Neural progenitor cell (in vitro differentiated cells): ENCODE measurements around the gene ADGRE2. TPM values are rescaled to one million over a fixed set of nuclear protein-coding genes. Genes with fewer than 3 reads are reported as not detected.
"Not testable (repeated sequence)": the region's sequence is repeated elsewhere in the genome, so short reads cannot be mapped to it uniquely, and the experiment has no call there.

Experiments used
- DNase-seq: peaks from one replicate; pipeline ENCODE4 v3.0.0-alpha.2; 2016; ENCODE audit warnings: low spot score
- H2AFZ ChIP-seq: fragments of 200-600 bp; sonication (generic); replicated peaks from 2 replicates; pipeline ENCODE4 v1.6.1; 2016; ENCODE audit warnings: antibody characterized with exemption
- H3F3A ChIP-seq: fragments of 200-600 bp; sonication (generic); 2 replicates; pipeline ENCODE4 v1.6.1; 2016; ENCODE audit warnings: antibody characterized with exemption, low read depth
- H3K27ac ChIP-seq: fragments of 200-600 bp; sonication (generic); 2 replicates; pipeline ENCODE4 v1.5.1; 2016; ENCODE audit warnings: mild to moderate bottlenecking
- H3K27me3 ChIP-seq: fragments of 200-600 bp; sonication (generic); 2 replicates; pipeline ENCODE4 v1.6.1; 2016; ENCODE audit warnings: mild to moderate bottlenecking, moderate library complexity
- H3K36me3 ChIP-seq: fragments of 200-600 bp; sonication (generic); 2 replicates; pipeline ENCODE4 v1.5.1; 2016
- H3K4me1 ChIP-seq: fragments of 200-600 bp; sonication (generic); 2 replicates; pipeline ENCODE4 v1.6.1; 2016; ENCODE audit warnings: mixed run types
- H3K4me2 ChIP-seq: fragments of 200-600 bp; sonication (generic); 2 replicates; pipeline ENCODE4 v1.6.1; 2016
- H3K4me3 ChIP-seq: fragments of 200-600 bp; sonication (generic); 2 replicates; pipeline ENCODE4 v1.5.1; 2016
- H3K79me2 ChIP-seq: fragments of 200-600 bp; sonication (generic); 2 replicates; pipeline ENCODE4 v1.6.1; 2016; ENCODE audit warnings: low read depth
- H3K9ac ChIP-seq: fragments of 200-600 bp; sonication (generic); 2 replicates; pipeline ENCODE4 v1.6.1; 2016
- H3K9me3 ChIP-seq: fragments of 200-600 bp; sonication (generic); 2 replicates; pipeline ENCODE4 v1.5.1; 2016; ENCODE audit warnings: low read depth
- H4K20me1 ChIP-seq: fragments of 200-600 bp; sonication (generic); 2 replicates; pipeline ENCODE4 v1.6.1; 2016; ENCODE audit warnings: low read depth
- H3K27ac Mint-ChIP-seq: 3 replicates; pipeline ENCODE4 v1.8.0; 2021; ENCODE audit warnings: mixed read lengths
- H3K27me3 Mint-ChIP-seq: 2 replicates; pipeline ENCODE4 v1.8.0; 2022; ENCODE audit warnings: low read depth, mild to moderate bottlenecking, inconsistent platforms, moderate library complexity, mixed read lengths; ENCODE audit not compliant: insufficient read depth
- H3K36me3 Mint-ChIP-seq: 3 replicates; pipeline ENCODE4 v1.8.0; 2021; ENCODE audit warnings: mixed read lengths
- H3K4me1 Mint-ChIP-seq: 3 replicates; pipeline ENCODE4 v1.8.0; 2021; ENCODE audit warnings: mixed read lengths
- H3K4me3 Mint-ChIP-seq: 3 replicates; pipeline ENCODE4 v1.8.0; 2021; ENCODE audit warnings: mild to moderate bottlenecking, moderate library complexity, mixed read lengths
- H3K9me3 Mint-ChIP-seq: 3 replicates; pipeline ENCODE4 v1.8.0; 2020; ENCODE audit warnings: mixed read lengths
- EZH2 ChIP-seq: fragments of 200-600 bp; sonication (generic); IDR thresholded peaks from 2 replicates; pipeline ENCODE4 v1.6.1; 2017; ENCODE audit warnings: antibody characterized with exemption, mild to moderate bottlenecking, moderate library complexity
- EZH2phosphoT487 ChIP-seq: fragments of 200-600 bp; sonication (generic); IDR thresholded peaks from 2 replicates; pipeline ENCODE4 v1.6.1; 2017; ENCODE audit warnings: antibody characterized with exemption
- total RNA-seq: library from RNA; depleted of rRNA; stranded (reverse); fragments of >200 nt; gene quantifications from 2 replicates; pipeline ENCODE4 v1.2.3, GENCODE V29; 2015; ENCODE audit warnings: low replicate concordance
- TF ChIP-seq, protein P1 (sequence below): fragments of 200-600 bp; sonication (generic); IDR thresholded peaks from 2 replicates; pipeline ENCODE4 v1.5.1; 2017; ENCODE audit warnings: antibody characterized with exemption, mild to moderate bottlenecking

The ADGRE2 gene
- total RNA-seq, 1 donor from 2014 or later, result 0.28 TPM

DNA sequence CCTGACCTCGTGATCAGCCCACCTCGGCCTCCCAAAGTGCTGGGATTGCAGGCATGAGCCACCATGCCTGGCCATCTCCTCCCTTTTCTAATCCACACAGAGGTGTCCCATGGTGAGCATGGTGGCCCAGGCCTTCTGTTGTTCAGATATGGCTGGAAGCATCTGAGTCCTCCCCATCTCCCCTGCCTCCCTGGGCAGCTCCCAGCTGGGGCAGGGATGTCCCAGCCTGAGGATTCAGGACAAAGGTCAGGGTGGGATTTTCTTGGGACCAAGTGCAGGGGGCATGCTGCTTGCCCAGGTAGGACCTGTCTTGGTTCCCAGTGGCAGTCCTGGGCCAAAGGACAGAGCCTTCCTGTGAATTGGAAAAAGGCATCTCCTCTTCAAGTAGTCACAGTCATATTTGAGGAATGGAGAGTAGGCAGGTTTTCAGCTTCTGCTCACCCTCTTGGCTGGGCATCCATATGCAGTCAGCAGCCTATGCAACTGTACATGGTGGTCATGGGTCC, 10.8 kb downstream of the ADGRE2 start:
- Mint-ChIP-seq H3K36me3 (no peaks in the 10 kb centered on the region), H3K4me1 (peaks cover 3% of the 10 kb centered on the region), H3K27ac (no peak overlapping the region), H3K4me3 (no peak overlapping the region), H3K27me3 (peaks cover 7% of the 10 kb centered on the region), H3K9me3 (peaks cover 5% of the 10 kb centered on the region)
- Histone ChIP-seq H2AFZ (no peak overlapping the region), H3K27ac (no peak overlapping the region), H3K27me3 (no peaks in the 10 kb centered on the region), H3K9ac (no peak overlapping the region), H3K79me2 (no peaks in the 10 kb centered on the region), H3F3A (no peaks in the 10 kb centered on the region), H3K36me3 (no peaks in the 10 kb centered on the region), H3K9me3 (no peaks in the 10 kb centered on the region), H3K4me2 (no peak overlapping the region), H3K4me1 (no peaks in the 10 kb centered on the region), H3K4me3 (no peak overlapping the region), H4K20me1 (no peaks in the 10 kb centered on the region)
- no peak for DNase-seq
- TF ChIP-seq EZH2phosphoT487 (no peak), EZH2 (no peak)
- TF ChIP-seq, protein P1, sequence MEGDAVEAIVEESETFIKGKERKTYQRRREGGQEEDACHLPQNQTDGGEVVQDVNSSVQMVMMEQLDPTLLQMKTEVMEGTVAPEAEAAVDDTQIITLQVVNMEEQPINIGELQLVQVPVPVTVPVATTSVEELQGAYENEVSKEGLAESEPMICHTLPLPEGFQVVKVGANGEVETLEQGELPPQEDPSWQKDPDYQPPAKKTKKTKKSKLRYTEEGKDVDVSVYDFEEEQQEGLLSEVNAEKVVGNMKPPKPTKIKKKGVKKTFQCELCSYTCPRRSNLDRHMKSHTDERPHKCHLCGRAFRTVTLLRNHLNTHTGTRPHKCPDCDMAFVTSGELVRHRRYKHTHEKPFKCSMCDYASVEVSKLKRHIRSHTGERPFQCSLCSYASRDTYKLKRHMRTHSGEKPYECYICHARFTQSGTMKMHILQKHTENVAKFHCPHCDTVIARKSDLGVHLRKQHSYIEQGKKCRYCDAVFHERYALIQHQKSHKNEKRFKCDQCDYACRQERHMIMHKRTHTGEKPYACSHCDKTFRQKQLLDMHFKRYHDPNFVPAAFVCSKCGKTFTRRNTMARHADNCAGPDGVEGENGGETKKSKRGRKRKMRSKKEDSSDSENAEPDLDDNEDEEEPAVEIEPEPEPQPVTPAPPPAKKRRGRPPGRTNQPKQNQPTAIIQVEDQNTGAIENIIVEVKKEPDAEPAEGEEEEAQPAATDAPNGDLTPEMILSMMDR, result no peak

DNA sequence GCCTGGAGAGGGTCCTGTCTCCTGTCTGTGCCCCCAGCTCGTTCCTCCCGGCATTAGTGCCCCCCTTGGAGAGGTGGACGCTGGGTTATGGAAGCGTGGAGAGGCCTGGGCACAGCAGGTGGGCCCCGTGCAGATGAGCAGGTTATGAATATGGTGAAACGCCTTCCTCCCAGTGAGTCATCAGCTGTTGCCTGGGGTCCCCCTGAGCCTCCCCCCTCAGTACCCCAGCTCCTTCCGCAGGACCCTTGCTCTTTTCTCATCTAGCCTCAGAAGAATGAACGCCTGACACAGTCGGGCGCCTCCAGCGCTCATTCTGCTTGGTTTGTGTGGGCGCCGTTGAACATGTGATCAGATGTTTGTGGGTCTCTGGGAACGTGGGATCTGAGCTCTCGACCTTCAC, 12.5 kb downstream of the ADGRE2 start:
- not testable (repeated sequence) for H3K9ac ChIP-seq, H3K27me3 ChIP-seq, H2AFZ ChIP-seq, H3K4me3 Mint-ChIP-seq, H3K27me3 Mint-ChIP-seq, DNase-seq, H3K4me1 ChIP-seq, H3K36me3 ChIP-seq, H3K4me1 Mint-ChIP-seq, H4K20me1 ChIP-seq, H3K27ac ChIP-seq, H3K79me2 ChIP-seq, H3K9me3 Mint-ChIP-seq, H3K36me3 Mint-ChIP-seq, H3K9me3 ChIP-seq, H3K27ac Mint-ChIP-seq, H3K4me2 ChIP-seq, H3F3A ChIP-seq, H3K4me3 ChIP-seq

DNA sequence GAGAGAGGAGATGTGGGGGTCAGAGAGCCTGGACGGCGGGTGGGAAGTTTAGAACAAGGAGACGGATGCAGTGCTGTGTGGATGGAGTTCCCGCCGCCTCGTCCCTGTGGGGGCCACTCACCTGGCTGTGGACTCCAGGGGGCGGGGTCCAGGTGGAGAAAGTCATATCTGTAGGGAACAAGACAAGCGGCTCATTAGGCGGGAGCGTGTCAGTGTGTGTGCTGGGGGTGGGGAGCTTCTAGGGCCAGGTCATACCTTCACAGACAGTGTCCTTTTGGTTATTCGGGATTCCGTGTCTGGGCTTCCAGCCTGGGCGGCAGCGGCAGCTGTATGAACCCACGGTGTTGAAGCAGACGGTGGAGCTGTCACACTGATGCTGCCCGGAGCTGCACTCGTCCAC, 13.0 kb downstream of the ADGRE2 start:
- H3K79me2 ChIP-seq, H3K9me3 ChIP-seq, DNase-seq, H3K27ac Mint-ChIP-seq, H3K4me3 ChIP-seq, H3K27me3 Mint-ChIP-seq, H3K4me3 Mint-ChIP-seq, H4K20me1 ChIP-seq, H3K27me3 ChIP-seq, H3K36me3 Mint-ChIP-seq, H3K9me3 Mint-ChIP-seq, H3K9ac ChIP-seq, H3K36me3 ChIP-seq, H3F3A ChIP-seq, H2AFZ ChIP-seq, H3K4me1 Mint-ChIP-seq, H3K4me1 ChIP-seq, H3K4me2 ChIP-seq, H3K27ac ChIP-seq: not testable (repeated sequence)

DNA sequence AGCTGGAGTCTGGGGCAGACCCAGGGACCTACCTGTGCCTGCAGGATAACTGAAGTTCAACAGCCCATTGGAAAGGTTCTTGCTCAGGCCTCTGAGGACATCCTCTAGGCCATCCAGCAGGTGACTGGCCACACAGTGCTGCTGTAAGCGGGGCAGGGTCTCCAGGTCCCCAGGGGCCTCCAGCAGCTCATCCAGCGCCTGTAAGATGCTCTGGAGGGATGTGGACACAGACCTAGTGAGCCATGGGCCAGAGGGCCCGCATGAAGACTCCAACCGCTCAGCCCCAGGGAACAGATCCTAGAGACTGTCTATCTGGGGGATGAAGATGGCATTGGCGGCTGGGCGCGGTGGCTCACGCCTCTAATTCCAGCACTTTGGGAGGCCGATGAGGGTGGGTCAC, 14.0 kb downstream of the ADGRE2 start:
- Histone ChIP-seq H3K27ac (no peak overlapping the region), H2AFZ (no peak overlapping the region), H3K4me2 (no peak overlapping the region), H3K79me2 (no peaks in the 10 kb centered on the region), H4K20me1 (no peaks in the 10 kb centered on the region), H3F3A (no peaks in the 10 kb centered on the region), H3K36me3 (no peaks in the 10 kb centered on the region), H3K4me1 (no peaks in the 10 kb centered on the region), H3K9me3 (no peaks in the 10 kb centered on the region), H3K27me3 (no peaks in the 10 kb centered on the region), H3K9ac (no peak overlapping the region), H3K4me3 (no peak overlapping the region)
- H3K36me3 Mint-ChIP-seq, result no peaks in the 10 kb centered on the region
- H3K4me3 Mint-ChIP-seq, result no peak overlapping the region
- peaks cover 8% of the 10 kb centered on the region for H3K27me3 Mint-ChIP-seq
- DNase-seq, result no peak
- TF ChIP-seq, protein P1, result no peak
- TF ChIP-seq EZH2, result no peak
- TF ChIP-seq EZH2phosphoT487, result no peak
- H3K4me1 Mint-ChIP-seq, result peaks cover 3% of the 10 kb centered on the region
- peaks cover 7% of the 10 kb centered on the region for H3K9me3 Mint-ChIP-seq
- no peak overlapping the region for H3K27ac Mint-ChIP-seq
